Thymus (tissue), 11 donors: ENCODE data around the gene AFAP1L1. TPM values are rescaled to one million over a fixed set of nuclear protein-coding genes. Genes with fewer than 3 reads are reported as not detected.
"Not testable (repeated sequence)": the region's sequence is repeated elsewhere in the genome, so short reads cannot be mapped to it uniquely, and the experiment has no call there.

Experiments
- DNase-seq, 9 donors: peaks; one replicate each; pipeline ENCODE4 v3.0.0-alpha.2; 2013; ENCODE audit warnings: low spot score in 9 of 9, low read depth in 6 of 9, missing footprints in 1 of 9
- H3K27ac ChIP-seq, 2 donors: one replicate each; pipeline ENCODE4 v1.5.1; 2013; ENCODE audit warnings: control low read depth in 1 of 2, low read depth in 1 of 2, low read length in 1 of 2, mild to moderate bottlenecking in 1 of 2, moderate library complexity in 1 of 2
- H3K27me3 ChIP-seq, 2 donors: one replicate each; pipeline ENCODE4 v1.5.1; 2013; ENCODE audit warnings: low read length in 1 of 2; ENCODE audit not compliant: control insufficient read depth in 2 of 2, insufficient read depth in 1 of 2
- H3K36me3 ChIP-seq, 2 donors: one replicate each; pipeline ENCODE4 v1.5.1; 2013; ENCODE audit warnings: low read length in 1 of 2, mild to moderate bottlenecking in 1 of 2, moderate library complexity in 1 of 2; ENCODE audit not compliant: control insufficient read depth in 2 of 2, insufficient read depth in 2 of 2
- H3K4me1 ChIP-seq, 2 donors: one replicate each; pipeline ENCODE4 v1.5.1; 2013; ENCODE audit warnings: low read length in 2 of 2; ENCODE audit not compliant: control insufficient read depth in 2 of 2, insufficient read depth in 2 of 2
- H3K4me3 ChIP-seq, 2 donors: one replicate each; pipeline ENCODE4 v1.5.1; 2013; ENCODE audit warnings: low read length in 2 of 2, control low read depth in 1 of 2, mild to moderate bottlenecking in 1 of 2
- H3K9me3 ChIP-seq, 2 donors: one replicate each; pipeline ENCODE4 v1.5.1; 2013; ENCODE audit warnings: low read length in 1 of 2, mild to moderate bottlenecking in 1 of 2; ENCODE audit not compliant: control insufficient read depth in 2 of 2, insufficient read depth in 1 of 2
- WGBS: extraction: QIAGEN DNeasy Blood & Tissue Kit; methylation state at CpG from one replicate; pipeline ENCODE4 v1.1.7; 2013; 5-methylcytosine and 5-hydroxymethylcytosine counted together
- polyA plus RNA-seq: library from polyadenylated mRNA; stranded (reverse); fragments of 200-250 nt; gene quantifications from one replicate; pipeline ENCODE4 v1.2.3, GENCODE V29; 2013
- total RNA-seq: library from RNA; stranded (reverse); fragments of 120-200 nt; gene quantifications from one replicate; pipeline ENCODE4 v1.2.4, GENCODE V29; 2013
- donor health status: healthy.

The AFAP1L1 gene
- total and polyA plus RNA-seq, 2 donors = 8.0 to 12.6 TPM

GRCh38 chr5:149387982-149388381, 116.3 kb downstream of the AFAP1L1 start:
- WGBS = 98% methylated on average over 1 of the region's 1 CpG
- Histone ChIP-seq H3K4me3 (no peak overlapping the region), H3K4me1 (peaks cover 6 to 20% of the 10 kb centered on the region in 2 donors), H3K9me3 (no peaks in the 10 kb centered on the region), H3K36me3 (no peaks in the 10 kb centered on the region), H3K27me3 (no peaks in the 10 kb centered on the region), H3K27ac (no peak overlapping the region)
- DNase-seq = no peak

- H3K4me3 ChIP-seq = no peak overlapping the region
- 78% methylated on average over 7 of the region's 7 CpGs for WGBS
- peaks cover 6 to 20% of the 10 kb centered on the region in 2 donors for H3K4me1 ChIP-seq
- no peak for DNase-seq
- H3K27ac ChIP-seq = no peak overlapping the region
- H3K9me3 ChIP-seq = no peaks in the 10 kb centered on the region
- no peaks in the 10 kb centered on the region for H3K36me3 ChIP-seq
- no peaks in the 10 kb centered on the region for H3K27me3 ChIP-seq
Measured at GRCh38 chr5:149388498-149389190, 117.0 kb downstream of the AFAP1L1 start.

- H3K4me3 ChIP-seq = no peak overlapping the region
- no peak for DNase-seq
Measured at GRCh38 chr5:149389552-149390495, 118.2 kb downstream of the AFAP1L1 start.

GRCh38 chr5:149391076-149391475, 119.4 kb downstream of the AFAP1L1 start:
- not testable (repeated sequence) for H3K27ac ChIP-seq, H3K4me3 ChIP-seq, H3K4me1 ChIP-seq, H3K27me3 ChIP-seq, H3K9me3 ChIP-seq, H3K36me3 ChIP-seq, DNase-seq
- 98% methylated on average over 6 of the region's 6 CpGs for WGBS

More at GRCh38 chr5:149389552-149390495, 118.2 kb downstream of the AFAP1L1 start:
- Histone ChIP-seq H3K9me3 (no peaks in the 10 kb centered on the region), H3K36me3 (no peaks in the 10 kb centered on the region), H3K27ac (no peak overlapping the region), H3K27me3 (no peaks in the 10 kb centered on the region), H3K4me1 (peaks cover 6 to 20% of the 10 kb centered on the region in 2 donors)
- WGBS = 90% methylated on average over 11 of the region's 11 CpGs

Other genes with a start within 250 kb of the AFAP1L1 start
- gene SH3TC2, start 208.8 kb upstream of the AFAP1L1 start, total RNA-seq = 0.24 TPM
- gene SH3TC2, start 208.8 kb upstream of the AFAP1L1 start, polyA plus RNA-seq = 0.48 TPM
- 1.4 TPM for gene ABLIM3, start 130.4 kb upstream of the AFAP1L1 start, total RNA-seq
- gene ABLIM3, start 130.4 kb upstream of the AFAP1L1 start, polyA plus RNA-seq = 7.3 TPM
- gene GRPEL2, start 73.6 kb downstream of the AFAP1L1 start, total RNA-seq = 13.2 TPM
- 9.5 TPM for gene GRPEL2, start 73.6 kb downstream of the AFAP1L1 start, polyA plus RNA-seq
- 8.4 TPM for gene PCYOX1L, start 86.2 kb downstream of the AFAP1L1 start, total RNA-seq
- gene PCYOX1L, start 86.2 kb downstream of the AFAP1L1 start, polyA plus RNA-seq = 19.7 TPM
- 0.24 TPM for gene IL17B, start 107.4 kb downstream of the AFAP1L1 start, total RNA-seq
- 1.2 TPM for gene IL17B, start 107.4 kb downstream of the AFAP1L1 start, polyA plus RNA-seq